DND-41 (cell line): ENCODE results near the gene KCNIP4.

ENCODE experiments used
- CTCF ChIP-seq: IDR thresholded peaks from 2 replicates; pipeline ENCODE4 v1.5.1; 2012; ENCODE audit warnings: borderline replicate concordance, low read length, moderate library complexity, mild to moderate bottlenecking; ENCODE audit not compliant: poor library complexity, severe bottlenecking; ENCODE audit errors: extremely low read depth
- EZH2 ChIP-seq: IDR thresholded peaks from 3 replicates; pipeline ENCODE4 v1.6.1; 2012; ENCODE audit warnings: borderline replicate concordance, low read depth, mild to moderate bottlenecking, moderate library complexity, low read length, inconsistent platforms; ENCODE audit not compliant: severe bottlenecking

GRCh38 chr4:21134994-21135393 lies 813.6 kb downstream of the KCNIP4 start:
- TF ChIP-seq CTCF, result no peak
- TF ChIP-seq EZH2, result no peak
